Fibroblast of pulmonary artery (primary cell): ENCODE results near the gene TUBGCP6.

ENCODE experiments used
- DNase-seq: peaks from one replicate; pipeline ENCODE4 v3.0.0-alpha.2; 2010; ENCODE audit warnings: low read depth
- H3K4me3 ChIP-seq: replicated peaks from 2 replicates; pipeline ENCODE4 v1.5.1; 2011; ENCODE audit warnings: low read depth, mild to moderate bottlenecking, control low read depth, low read length, moderate library complexity
- TF ChIP-seq, protein P1 (sequence below): IDR thresholded peaks from 2 replicates; pipeline ENCODE4 v1.5.1; 2011; ENCODE audit warnings: mild to moderate bottlenecking, control low read depth, low read length, inconsistent platforms; ENCODE audit errors: missing control alignments

Gene TUBGCP6

DNA sequence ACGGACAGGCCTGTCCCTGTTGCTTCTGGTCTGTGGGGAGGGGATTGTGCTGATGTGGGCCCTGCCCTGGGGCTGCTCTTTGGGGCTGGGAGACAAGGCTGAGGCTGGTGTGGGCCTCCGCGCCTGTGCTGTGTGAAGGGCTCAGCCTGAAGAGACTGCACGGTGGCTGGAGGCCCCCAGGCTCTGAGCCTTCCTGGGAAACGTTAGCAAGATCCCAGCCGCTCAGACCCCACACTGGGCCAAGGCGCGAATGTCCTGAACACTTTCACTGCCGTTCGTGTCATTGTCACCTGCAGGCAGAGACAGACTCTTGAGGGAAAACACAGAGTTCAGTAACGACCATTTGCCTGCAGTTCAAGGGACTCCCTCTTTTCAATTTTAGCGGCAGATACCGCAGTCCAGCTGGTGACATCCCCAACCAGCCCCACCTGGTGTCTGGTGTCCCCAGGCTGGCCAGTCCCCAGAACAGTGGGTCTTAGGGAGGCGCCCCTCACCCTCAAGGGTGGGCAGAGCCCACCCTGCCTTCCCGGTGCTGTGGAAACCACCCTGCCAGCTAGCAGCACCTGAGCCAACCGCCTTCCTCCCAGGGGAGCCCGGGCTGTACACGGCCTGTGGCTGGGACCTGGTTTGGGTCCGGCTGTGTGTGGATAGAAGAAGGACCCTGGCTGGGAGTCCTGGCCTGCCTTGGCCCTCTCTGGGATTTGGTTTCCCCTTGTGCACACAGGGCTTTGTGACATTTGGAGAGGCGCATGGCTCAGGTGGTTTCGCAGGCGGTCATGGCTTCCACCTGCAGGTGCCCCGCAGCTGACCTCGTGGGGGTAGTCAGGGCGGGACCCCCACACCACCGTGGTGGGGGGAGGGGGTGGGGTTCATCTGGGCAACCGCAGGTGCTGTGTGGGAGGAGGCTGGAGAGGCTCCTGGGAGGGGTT, 68.6 kb downstream of the TUBGCP6 start:
- TF ChIP-seq, protein P1, sequence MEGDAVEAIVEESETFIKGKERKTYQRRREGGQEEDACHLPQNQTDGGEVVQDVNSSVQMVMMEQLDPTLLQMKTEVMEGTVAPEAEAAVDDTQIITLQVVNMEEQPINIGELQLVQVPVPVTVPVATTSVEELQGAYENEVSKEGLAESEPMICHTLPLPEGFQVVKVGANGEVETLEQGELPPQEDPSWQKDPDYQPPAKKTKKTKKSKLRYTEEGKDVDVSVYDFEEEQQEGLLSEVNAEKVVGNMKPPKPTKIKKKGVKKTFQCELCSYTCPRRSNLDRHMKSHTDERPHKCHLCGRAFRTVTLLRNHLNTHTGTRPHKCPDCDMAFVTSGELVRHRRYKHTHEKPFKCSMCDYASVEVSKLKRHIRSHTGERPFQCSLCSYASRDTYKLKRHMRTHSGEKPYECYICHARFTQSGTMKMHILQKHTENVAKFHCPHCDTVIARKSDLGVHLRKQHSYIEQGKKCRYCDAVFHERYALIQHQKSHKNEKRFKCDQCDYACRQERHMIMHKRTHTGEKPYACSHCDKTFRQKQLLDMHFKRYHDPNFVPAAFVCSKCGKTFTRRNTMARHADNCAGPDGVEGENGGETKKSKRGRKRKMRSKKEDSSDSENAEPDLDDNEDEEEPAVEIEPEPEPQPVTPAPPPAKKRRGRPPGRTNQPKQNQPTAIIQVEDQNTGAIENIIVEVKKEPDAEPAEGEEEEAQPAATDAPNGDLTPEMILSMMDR: no peak
- no peak for DNase-seq

DNA sequence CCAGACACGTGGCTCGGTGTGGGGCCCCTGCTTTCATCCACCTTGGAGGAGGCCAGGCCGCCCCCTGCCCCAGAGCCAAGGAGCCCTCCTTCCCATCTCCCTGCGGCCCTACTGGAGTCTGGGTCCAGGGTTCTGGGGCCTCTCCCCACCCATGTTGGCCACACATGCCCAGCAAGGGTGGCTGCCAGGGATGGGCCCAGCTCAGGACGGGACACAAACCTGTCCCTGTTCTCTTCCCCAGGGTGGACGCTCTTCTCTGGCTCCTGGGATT, 69.7 kb downstream of the TUBGCP6 start:
- H3K4me3 ChIP-seq: no peak overlapping the region
- TF ChIP-seq, protein P1: no peak
- no peak for DNase-seq

More for the DNA sequence above, 68.6 kb downstream of the TUBGCP6 start:
- no peak overlapping the region for H3K4me3 ChIP-seq

DNA sequence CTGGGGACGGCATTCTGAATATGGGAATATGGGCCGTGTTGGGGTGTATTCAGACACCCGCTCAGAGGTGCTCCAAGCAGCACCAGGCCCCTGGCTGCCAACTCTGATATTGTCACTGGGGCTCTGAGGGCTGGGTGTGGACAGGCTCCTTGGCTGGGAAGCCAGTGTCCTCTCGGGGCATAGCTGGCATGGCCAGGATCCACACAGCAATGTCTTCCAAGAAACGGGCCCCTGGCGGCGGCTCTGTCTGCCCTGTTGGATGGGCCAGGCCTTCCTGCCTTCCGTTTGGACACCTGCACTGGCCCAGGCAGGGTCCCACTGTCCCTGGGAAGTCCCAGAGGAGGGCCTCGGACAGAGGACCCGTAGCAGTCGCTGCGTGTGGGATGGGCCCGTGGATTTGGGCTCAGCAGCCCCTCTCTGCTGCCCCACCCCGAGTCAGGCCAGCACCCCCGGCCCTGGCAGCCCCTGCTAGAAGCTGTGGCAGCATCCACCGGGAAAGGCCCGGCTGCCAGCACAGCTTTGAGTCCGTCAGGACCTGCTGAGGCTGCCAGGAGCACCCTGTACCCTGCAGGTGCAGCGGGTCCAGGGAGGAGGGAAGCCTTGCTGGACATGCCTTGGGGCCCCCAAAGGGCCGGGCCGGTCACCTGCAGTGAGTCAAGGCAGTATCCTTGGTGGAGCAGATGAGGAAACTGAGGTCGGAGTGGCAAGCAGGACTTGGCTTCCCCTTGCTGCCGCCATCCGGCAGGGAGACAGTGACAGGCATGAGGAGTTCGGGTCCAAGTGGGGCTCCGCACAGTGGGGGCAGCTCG, 70.2 kb downstream of the TUBGCP6 start:
- DNase-seq: no peak
- no peak overlapping the region for H3K4me3 ChIP-seq
- TF ChIP-seq, protein P1: no peak

DNA sequence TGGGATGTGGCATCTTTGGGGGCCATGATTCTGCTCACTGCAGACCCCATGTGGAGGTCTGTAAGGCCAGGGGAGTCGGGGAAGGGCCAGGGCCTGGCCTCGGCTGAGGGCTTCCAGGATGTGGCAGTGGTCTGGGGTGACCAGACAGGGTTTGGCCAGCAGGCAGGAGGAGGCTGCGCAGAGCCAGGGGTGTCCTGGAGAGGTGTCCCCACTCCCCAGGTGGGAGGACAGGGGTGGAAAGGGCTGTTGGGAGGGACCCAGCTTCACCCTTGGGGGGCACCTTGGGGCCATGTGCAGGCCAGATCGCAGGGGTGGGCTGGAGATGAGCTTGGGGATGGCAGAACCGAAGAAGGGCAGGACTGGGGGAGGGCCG, 70.9 kb downstream of the TUBGCP6 start:
- H3K4me3 ChIP-seq: no peak overlapping the region
- TF ChIP-seq, protein P1: no peak
- DNase-seq: no peak

DNA sequence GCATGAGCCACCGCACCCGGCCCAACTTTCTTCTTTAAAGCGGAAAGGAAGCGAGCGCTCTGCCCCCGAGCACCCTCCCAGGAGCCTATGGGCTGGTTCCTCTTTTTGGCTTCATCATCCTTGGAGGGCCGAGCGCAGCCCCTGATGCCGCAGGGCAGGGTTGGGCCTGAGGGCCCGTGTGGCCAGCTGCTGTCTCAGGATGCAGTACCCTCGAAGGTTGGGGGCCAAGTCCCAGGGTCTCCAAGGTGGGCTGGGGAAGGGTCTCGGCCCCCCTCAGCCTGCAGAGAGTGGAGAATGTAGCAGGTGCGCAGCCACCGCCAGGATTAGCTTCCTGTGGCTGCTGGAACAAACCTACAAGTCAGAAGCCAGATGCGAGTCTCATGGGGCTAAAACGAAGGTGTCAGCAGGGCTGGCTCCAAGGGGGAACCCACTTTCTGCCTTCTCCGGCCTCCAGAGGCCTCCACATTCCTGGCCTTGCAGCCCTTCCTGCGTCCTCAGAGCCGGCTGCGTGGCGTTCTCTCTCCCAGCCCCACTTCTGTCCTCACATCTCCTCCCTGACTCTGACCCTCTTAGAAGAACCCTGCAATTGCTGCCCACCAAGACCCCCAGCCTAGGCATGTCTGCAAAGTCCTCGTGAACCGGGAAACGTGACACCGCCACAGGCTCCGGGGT, 71.4 kb downstream of the TUBGCP6 start:
- H3K4me3 ChIP-seq: no peak overlapping the region
- TF ChIP-seq, protein P1: no peak
- DNase-seq: no peak

DNA sequence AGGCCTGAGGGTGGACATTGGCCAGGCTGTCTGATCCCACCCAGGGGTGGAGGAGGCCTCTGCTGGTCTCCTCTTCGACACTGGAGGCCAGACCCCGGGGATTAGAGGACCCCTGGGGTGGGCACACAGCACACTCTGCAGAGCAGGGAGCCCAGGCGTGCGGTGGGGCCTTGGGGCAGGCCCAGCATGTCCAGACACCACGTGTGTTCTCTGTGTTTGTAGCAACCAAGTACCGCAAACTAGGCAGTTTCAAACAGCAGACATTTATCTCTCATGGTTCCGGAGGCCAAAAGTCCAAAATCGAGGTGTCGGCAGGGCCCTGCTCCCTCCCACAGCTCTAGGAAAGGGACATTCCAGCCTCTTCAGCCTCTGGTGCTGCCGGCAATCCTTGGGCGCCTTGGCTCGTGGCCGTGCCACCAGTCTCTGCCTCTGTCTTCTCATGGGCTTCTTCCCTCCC, 72.8 kb downstream of the TUBGCP6 start:
- DNase-seq: no peak
- TF ChIP-seq, protein P1: no peak
- H3K4me3 ChIP-seq: no peak overlapping the region
